Measurements from ENCODE around the gene TP53BP1.
"Not testable (repeated sequence)": the region's sequence is repeated elsewhere in the genome, so short reads cannot be mapped to it uniquely, and the experiment has no call there.

TP53BP1 gene

GRCh38 chr15:43492673-43493601 is at the start of gene TP53BP1:
TP53BP1 (minus strand) TSS chr15:43493156; CDS start chr15:43493043, 113 bp downstream.
- DNase-seq, result peak; percentile 39

GRCh38 chr15:43541785-43542184 is 48.8 kb upstream of the TP53BP1 start:
- DNase-seq, result no peak

GRCh38 chr15:43538091-43538490 is 45.1 kb upstream of the TP53BP1 start:
- DNase-seq, result no peak

GRCh38 chr15:43534897-43535296 is 41.9 kb upstream of the TP53BP1 start:
- DNase-seq, result no peak

- not testable (repeated sequence) for DNase-seq
Measured at GRCh38 chr15:43532826-43533225, 39.9 kb upstream of the TP53BP1 start.

GRCh38 chr15:43531018-43531670 is 38.2 kb upstream of the TP53BP1 start:
- DNase-seq, result no peak

GRCh38 chr15:43529587-43530345 is 36.8 kb upstream of the TP53BP1 start:
- no peak for DNase-seq

- DNase-seq, result no peak
Measured at GRCh38 chr15:43529141-43529540, 36.2 kb upstream of the TP53BP1 start.

- no peak for DNase-seq
Measured at GRCh38 chr15:43528542-43529007, 35.6 kb upstream of the TP53BP1 start.

GRCh38 chr15:43527802-43528541 is 35.0 kb upstream of the TP53BP1 start:
- no peak for DNase-seq

- DNase-seq, result no peak
Measured at GRCh38 chr15:43527016-43527801, 34.3 kb upstream of the TP53BP1 start.

GRCh38 chr15:43526261-43526930 is 33.4 kb upstream of the TP53BP1 start:
- DNase-seq, result no peak

GRCh38 chr15:43525131-43525530 is 32.2 kb upstream of the TP53BP1 start:
- no peak for DNase-seq

- no peak for DNase-seq
Measured at GRCh38 chr15:43524254-43524845, 31.4 kb upstream of the TP53BP1 start.

- DNase-seq, result no peak
Measured at GRCh38 chr15:43523646-43524045, 30.7 kb upstream of the TP53BP1 start.

- no peak for DNase-seq
Measured at GRCh38 chr15:43522247-43522646, 29.3 kb upstream of the TP53BP1 start.

- no peak for DNase-seq
Measured at GRCh38 chr15:43521419-43521818, 28.5 kb upstream of the TP53BP1 start.

- DNase-seq, result no peak
Measured at GRCh38 chr15:43520138-43520537, 27.2 kb upstream of the TP53BP1 start.

- no peak for DNase-seq
Measured at GRCh38 chr15:43519196-43519595, 26.2 kb upstream of the TP53BP1 start.

GRCh38 chr15:43518197-43518761 is 25.3 kb upstream of the TP53BP1 start:
- DNase-seq, result no peak

Measured in NCI-H2029 treated with DMSO at 0.1 percent for 48 hours (cell line).